Right atrium auricular region (tissue), 2 donors: ENCODE data around the gene TET1. TPM values are rescaled to one million over a fixed set of nuclear protein-coding genes. Genes with fewer than 3 reads are reported as not detected.

ENCODE experiments used
- DNase-seq: peaks from one replicate; pipeline ENCODE4 v3.0.0-alpha.2; 2019; ENCODE audit warnings: low spot score
- H3K27ac ChIP-seq, 2 donors: fragments of 200-600 bp; sonication (generic); 1 replicate in 1 of 2; 2 replicates in 1 of 2; pipeline ENCODE4 v1.5.1; 2016 to 2019
- H3K27me3 ChIP-seq, 2 donors: fragments of 200-600 bp; sonication (generic); one replicate each; pipeline versions ENCODE4 v1.5.1 to v1.6.0; 2017 to 2019
- H3K36me3 ChIP-seq: fragments of 200-600 bp; sonication (generic); one replicate; pipeline ENCODE4 v1.5.1; 2016
- H3K4me1 ChIP-seq, 2 donors: fragments of 200-600 bp; sonication (generic); one replicate each; pipeline versions ENCODE4 v1.5.1 to v1.6.0; 2017 to 2019
- H3K4me3 ChIP-seq, 2 donors: fragments of 200-600 bp; sonication (generic); 1 replicate in 1 of 2; 2 replicates in 1 of 2; pipeline ENCODE4 v1.5.1; 2017 to 2019; ENCODE audit warnings: mild to moderate bottlenecking in 1 of 2, moderate library complexity in 1 of 2
- H3K9me3 ChIP-seq, 2 donors: fragments of 200-600 bp; sonication (generic); one replicate each; pipeline ENCODE4 v1.5.1; 2019
- total RNA-seq, 2 donors: library from RNA; depleted of rRNA; stranded (reverse); fragments of >200 nt; gene quantifications; one replicate each; pipeline ENCODE4 v1.1.0, GENCODE V29; 2016
- TF ChIP-seq, protein P1 (sequence below), 2 donors: fragments of 200-600 bp; sonication (generic); IDR thresholded peaks; one replicate each; pipeline ENCODE4 v1.5.1; 2019; ENCODE audit warnings: antibody characterized with exemption in 2 of 2

Gene TET1
- total RNA-seq, 2 donors from 2014 or later, result 2.4 to 3.0 TPM

DNA sequence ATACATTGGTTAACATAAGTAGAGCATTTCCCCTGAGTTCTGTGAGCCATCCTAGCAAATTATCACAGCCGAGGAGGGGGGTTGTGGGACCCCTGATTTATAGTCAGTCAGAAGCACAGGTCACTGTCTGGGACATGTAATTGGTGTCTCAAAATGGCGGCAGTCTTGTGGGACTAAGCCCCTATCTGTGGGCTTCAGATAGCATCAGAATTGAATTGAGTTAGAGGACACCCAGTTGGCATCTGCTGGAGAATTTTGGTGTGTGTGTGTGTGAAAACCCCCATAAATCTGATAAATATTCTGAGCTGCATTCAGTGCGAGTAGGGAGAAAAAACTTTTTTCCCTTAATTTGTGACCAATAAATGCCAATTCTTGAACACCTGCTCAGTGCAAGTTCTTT lies 6.5 kb upstream of the TET1 start:
- no peaks in the 10 kb centered on the region for H3K9me3 ChIP-seq
- TF ChIP-seq, protein P1, sequence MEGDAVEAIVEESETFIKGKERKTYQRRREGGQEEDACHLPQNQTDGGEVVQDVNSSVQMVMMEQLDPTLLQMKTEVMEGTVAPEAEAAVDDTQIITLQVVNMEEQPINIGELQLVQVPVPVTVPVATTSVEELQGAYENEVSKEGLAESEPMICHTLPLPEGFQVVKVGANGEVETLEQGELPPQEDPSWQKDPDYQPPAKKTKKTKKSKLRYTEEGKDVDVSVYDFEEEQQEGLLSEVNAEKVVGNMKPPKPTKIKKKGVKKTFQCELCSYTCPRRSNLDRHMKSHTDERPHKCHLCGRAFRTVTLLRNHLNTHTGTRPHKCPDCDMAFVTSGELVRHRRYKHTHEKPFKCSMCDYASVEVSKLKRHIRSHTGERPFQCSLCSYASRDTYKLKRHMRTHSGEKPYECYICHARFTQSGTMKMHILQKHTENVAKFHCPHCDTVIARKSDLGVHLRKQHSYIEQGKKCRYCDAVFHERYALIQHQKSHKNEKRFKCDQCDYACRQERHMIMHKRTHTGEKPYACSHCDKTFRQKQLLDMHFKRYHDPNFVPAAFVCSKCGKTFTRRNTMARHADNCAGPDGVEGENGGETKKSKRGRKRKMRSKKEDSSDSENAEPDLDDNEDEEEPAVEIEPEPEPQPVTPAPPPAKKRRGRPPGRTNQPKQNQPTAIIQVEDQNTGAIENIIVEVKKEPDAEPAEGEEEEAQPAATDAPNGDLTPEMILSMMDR (IDR thresholded peaks at IDR 0.05), result no peak
- H3K4me1 ChIP-seq, result no peaks in the 10 kb centered on the region
- H3K27ac ChIP-seq, result no peak overlapping the region
- H3K27me3 ChIP-seq, result no peaks in the 10 kb centered on the region
- DNase-seq, result no peak
- no peak overlapping the region for H3K4me3 ChIP-seq
- no peaks in the 10 kb centered on the region for H3K36me3 ChIP-seq

DNA sequence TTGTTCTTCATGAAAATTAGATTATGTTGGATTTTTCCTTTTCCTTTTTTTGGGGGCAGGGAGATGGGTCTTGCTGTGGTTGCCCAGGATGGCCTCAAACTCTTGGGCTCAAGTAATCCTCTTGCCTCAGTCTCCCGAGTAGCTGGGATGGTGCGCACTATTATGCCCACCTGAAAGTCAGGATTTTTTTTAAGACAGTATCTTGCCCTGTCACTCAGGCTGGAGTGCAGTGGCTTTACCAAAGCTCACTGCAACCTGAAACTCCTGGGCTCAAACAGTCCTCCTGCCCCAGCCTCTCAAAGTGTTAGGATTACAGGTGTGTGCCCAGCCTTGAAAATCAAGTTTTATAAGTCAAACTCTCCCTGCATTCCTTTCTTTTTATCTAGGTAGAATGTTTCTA lies 1.7 kb upstream of the TET1 start:
- peaks cover 0 to 20% of the 10 kb centered on the region in 2 donors for H3K4me1 ChIP-seq
- no peaks in the 10 kb centered on the region for H3K27me3 ChIP-seq
- no peak overlapping the region for H3K27ac ChIP-seq
- H3K36me3 ChIP-seq, result no peaks in the 10 kb centered on the region
- DNase-seq, result no peak
- H3K4me3 ChIP-seq, result no peak overlapping the region
- H3K9me3 ChIP-seq, result no peaks in the 10 kb centered on the region
- TF ChIP-seq, protein P1 (IDR thresholded peaks at IDR 0.05), result no peak

DNA sequence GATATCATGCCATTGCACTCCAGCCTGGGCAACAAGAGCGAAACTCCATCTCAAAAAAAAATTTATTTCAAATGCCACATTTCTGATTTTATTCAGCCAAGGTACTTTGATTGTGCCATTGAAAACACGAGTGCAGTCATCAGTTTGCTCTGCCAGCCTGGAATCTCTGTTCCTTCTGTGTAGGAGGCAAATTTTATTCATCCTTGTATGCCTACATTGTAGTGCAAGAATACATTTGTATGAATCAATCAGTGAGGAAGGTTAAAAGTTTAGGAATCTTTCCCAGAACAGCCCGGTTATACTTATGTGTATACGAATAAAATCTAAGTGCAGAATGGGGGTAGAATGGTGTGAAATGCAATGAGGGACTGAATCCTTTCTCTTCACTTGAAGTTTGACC lies 886 bp upstream of the TET1 start:
- H3K27ac ChIP-seq, result no peak overlapping the region
- no peaks in the 10 kb centered on the region for H3K36me3 ChIP-seq
- no peaks in the 10 kb centered on the region for H3K27me3 ChIP-seq
- DNase-seq, result no peak
- H3K9me3 ChIP-seq, result no peaks in the 10 kb centered on the region
- TF ChIP-seq, protein P1 (IDR thresholded peaks at IDR 0.05), result no peak
- H3K4me3 ChIP-seq, result no peak overlapping the region
- H3K4me1 ChIP-seq, result peaks cover 0 to 20% of the 10 kb centered on the region in 2 donors

DNA sequence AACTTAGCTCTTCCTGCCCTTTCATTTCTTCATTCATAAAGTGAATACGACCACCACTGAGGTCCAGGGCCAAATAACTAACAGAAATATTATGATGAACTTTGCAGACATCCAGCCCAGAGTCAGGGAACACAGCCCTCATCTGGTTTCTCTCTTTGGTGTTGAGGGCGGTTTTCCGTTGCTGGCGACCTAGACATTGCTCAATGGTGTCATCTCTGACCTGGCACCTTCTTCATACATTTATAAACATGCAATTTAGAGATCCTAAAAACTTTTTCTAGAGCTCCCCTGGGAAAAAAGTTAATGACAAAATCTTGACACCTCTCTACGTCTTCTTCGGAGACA lies 324 bp upstream of the TET1 start:
- TF ChIP-seq, protein P1 (IDR thresholded peaks at IDR 0.05), result no peak
- Histone ChIP-seq H3K4me3 (peak overlapping the region; percentile 65 to 78), H3K9me3 (no peaks in the 10 kb centered on the region), H3K27me3 (no peaks in the 10 kb centered on the region), H3K36me3 (no peaks in the 10 kb centered on the region), H3K4me1 (peaks cover 0 to 20% of the 10 kb centered on the region in 2 donors), H3K27ac (no peak overlapping the region)
- no peak for DNase-seq

DNA sequence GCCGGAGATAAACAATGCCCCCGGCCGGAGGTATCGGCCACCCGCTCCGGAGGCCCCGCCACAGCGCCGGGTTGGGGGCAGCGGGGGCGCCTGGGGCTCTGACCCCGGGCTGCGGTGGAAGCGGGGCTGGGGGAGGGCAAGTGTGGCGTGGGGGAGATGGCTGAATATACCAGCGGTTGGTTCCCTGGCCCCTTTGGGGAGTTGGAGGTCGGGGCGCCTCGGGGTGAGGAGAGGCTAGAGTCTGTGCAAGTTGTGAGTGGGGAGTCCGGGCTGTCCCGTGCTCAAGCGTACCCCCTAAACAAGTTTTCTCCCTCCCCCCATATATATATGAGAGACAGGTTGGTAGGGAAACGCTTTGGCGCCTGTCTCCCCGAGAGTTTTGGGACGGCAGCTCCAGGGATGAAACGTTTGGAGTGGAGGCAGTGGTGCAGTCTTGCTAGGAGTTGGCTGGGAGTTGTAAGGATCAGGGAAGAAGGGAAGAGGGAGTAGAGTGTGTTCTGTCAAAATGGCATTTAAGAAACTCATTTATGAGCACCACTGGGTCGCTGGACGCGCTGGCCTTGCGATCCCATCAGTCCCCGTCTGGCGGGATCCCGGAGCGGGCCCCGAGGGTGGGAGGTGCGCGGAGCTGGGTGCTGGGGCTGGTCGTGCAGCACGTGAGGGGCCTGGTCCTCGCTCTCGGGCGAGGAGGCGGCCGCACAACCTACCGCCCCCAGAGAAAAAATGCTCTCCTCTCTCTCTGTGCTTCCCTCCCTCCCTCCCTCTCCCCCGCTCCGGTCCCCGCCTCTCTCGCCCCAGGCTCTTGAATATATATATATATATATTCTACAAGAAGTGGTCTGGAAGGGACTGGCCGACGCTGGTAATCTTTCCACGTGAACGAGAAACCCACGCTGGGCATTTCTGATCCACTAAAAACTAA lies 1.1 kb downstream of the TET1 start:
- Histone ChIP-seq H3K9me3 (no peaks in the 10 kb centered on the region), H3K4me3 (peak overlapping the region; percentile 65 to 78), H3K4me1 (peaks cover 0 to 20% of the 10 kb centered on the region in 2 donors), H3K36me3 (no peaks in the 10 kb centered on the region), H3K27ac (peak overlapping the region in 1 of 2 donors; percentile 51), H3K27me3 (no peaks in the 10 kb centered on the region)
- no peak for DNase-seq
- TF ChIP-seq, protein P1 (IDR thresholded peaks at IDR 0.05), result no peak
